IMR-90 (cell line): ENCODE results near the gene KIAA0319L.

Source experiments
- BHLHE40 ChIP-seq: fragments of 150-350 bp; IDR thresholded peaks from 2 replicates; pipeline ENCODE4 v1.6.1; 2016; ENCODE audit warnings: mild to moderate bottlenecking, low read depth, low read length
- FOS ChIP-seq: fragments of 150-350 bp; IDR thresholded peaks from 2 replicates; pipeline ENCODE4 v1.6.1; 2016; ENCODE audit warnings: low read depth, low read length
- MAFK ChIP-seq: IDR thresholded peaks from 2 replicates; pipeline ENCODE4 v1.6.1; 2012; ENCODE audit warnings: low read depth, low read length, improper control_type of control experiment
- MAZ ChIP-seq: IDR thresholded peaks from 2 replicates; pipeline ENCODE4 v1.6.1; 2012; ENCODE audit warnings: low read depth, mild to moderate bottlenecking, low read length, improper control_type of control experiment, moderate library complexity, borderline replicate concordance
- MXI1 ChIP-seq: IDR thresholded peaks from 2 replicates; pipeline ENCODE4 v1.6.1; 2012; ENCODE audit warnings: low read depth, mild to moderate bottlenecking, low read length, moderate library complexity, borderline replicate concordance
- POLR2A ChIP-seq: IDR thresholded peaks from 2 replicates; pipeline ENCODE4 v1.6.1; 2012; ENCODE audit warnings: mild to moderate bottlenecking, low read depth, low read length
- RAD21 ChIP-seq: IDR thresholded peaks from 2 replicates; pipeline ENCODE4 v1.6.1; 2012; ENCODE audit warnings: low read length, improper control_type of control experiment
- RCOR1 ChIP-seq: IDR thresholded peaks from 2 replicates; pipeline ENCODE4 v1.6.1; 2012; ENCODE audit warnings: mild to moderate bottlenecking, low read length, improper control_type of control experiment; ENCODE audit not compliant: insufficient replicate concordance
- RFX5 ChIP-seq: IDR thresholded peaks from 2 replicates; pipeline ENCODE4 v1.8.0; 2012; ENCODE audit warnings: low read depth, mild to moderate bottlenecking, low read length, moderate library complexity
- SMC3 ChIP-seq: fragments of 150-350 bp; IDR thresholded peaks from 2 replicates; pipeline ENCODE4 v1.6.1; 2016; ENCODE audit warnings: low read depth, mild to moderate bottlenecking, antibody characterized with exemption, low read length, moderate library complexity
- TF ChIP-seq, protein P1 (sequence below): conservative IDR thresholded peaks from 2 replicates; pipeline ENCODE4 v1.5.1; 2012; ENCODE audit warnings: mild to moderate bottlenecking, low read depth, low read length, improper control_type of control experiment
- TF ChIP-seq, protein P2 (sequence below): fragments of 150-350 bp; IDR thresholded peaks from 2 replicates; pipeline ENCODE4 v1.6.1; 2017; ENCODE audit warnings: mild to moderate bottlenecking, antibody characterized with exemption, low read length, low read depth
- TF ChIP-seq, protein P3 (sequence below): fragments of 150-350 bp; IDR thresholded peaks from 2 replicates; pipeline ENCODE4 v1.6.1; 2016; ENCODE audit warnings: low read depth, mild to moderate bottlenecking, low read length, moderate library complexity, borderline replicate concordance

DNA sequence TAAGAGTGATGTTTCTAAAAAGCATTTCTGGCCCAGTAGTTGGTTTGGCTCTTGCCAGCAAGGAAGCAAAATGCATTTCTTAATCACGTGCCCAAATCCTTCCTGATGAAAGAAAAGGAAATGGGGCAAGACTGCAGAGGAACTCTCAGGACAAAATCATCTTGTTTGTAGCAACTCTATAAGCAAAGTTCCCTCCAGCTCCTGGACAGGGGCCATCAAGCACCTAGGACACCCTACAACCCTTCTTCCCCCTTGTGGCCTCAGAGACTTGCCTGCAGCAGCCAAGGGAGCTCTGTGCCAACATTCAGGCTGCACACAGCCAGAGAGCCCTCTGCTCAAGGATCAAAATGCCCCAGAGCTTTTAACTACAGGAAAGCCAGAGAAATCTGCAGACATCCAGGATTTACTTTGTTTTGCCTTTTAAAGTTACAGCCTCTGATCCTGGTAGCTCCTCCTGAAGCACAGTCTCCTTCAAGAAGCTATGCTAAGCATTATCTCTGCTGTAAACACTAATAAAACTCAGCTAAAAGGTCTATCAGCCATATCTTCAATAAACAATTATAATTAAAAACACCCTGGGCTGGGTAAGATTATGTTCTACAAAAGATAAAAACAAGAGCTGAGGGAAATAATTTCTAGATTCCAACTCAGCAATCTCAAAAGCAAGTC, 105.0 kb downstream of the KIAA0319L start:
- no peak for TF ChIP-seq POLR2A
- no peak for TF ChIP-seq MAFK
- TF ChIP-seq, protein P1, sequence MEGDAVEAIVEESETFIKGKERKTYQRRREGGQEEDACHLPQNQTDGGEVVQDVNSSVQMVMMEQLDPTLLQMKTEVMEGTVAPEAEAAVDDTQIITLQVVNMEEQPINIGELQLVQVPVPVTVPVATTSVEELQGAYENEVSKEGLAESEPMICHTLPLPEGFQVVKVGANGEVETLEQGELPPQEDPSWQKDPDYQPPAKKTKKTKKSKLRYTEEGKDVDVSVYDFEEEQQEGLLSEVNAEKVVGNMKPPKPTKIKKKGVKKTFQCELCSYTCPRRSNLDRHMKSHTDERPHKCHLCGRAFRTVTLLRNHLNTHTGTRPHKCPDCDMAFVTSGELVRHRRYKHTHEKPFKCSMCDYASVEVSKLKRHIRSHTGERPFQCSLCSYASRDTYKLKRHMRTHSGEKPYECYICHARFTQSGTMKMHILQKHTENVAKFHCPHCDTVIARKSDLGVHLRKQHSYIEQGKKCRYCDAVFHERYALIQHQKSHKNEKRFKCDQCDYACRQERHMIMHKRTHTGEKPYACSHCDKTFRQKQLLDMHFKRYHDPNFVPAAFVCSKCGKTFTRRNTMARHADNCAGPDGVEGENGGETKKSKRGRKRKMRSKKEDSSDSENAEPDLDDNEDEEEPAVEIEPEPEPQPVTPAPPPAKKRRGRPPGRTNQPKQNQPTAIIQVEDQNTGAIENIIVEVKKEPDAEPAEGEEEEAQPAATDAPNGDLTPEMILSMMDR, result no peak
- no peak for TF ChIP-seq SMC3
- TF ChIP-seq MXI1, result no peak
- no peak for TF ChIP-seq RAD21
- no peak for TF ChIP-seq RCOR1
- TF ChIP-seq MAZ, result no peak
- no peak for TF ChIP-seq FOS
- TF ChIP-seq, protein P2, sequence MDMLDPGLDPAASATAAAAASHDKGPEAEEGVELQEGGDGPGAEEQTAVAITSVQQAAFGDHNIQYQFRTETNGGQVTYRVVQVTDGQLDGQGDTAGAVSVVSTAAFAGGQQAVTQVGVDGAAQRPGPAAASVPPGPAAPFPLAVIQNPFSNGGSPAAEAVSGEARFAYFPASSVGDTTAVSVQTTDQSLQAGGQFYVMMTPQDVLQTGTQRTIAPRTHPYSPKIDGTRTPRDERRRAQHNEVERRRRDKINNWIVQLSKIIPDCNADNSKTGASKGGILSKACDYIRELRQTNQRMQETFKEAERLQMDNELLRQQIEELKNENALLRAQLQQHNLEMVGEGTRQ, result peak; percentile 80
- no peak for TF ChIP-seq RFX5
- TF ChIP-seq BHLHE40, result peak; percentile 75
- TF ChIP-seq, protein P3, sequence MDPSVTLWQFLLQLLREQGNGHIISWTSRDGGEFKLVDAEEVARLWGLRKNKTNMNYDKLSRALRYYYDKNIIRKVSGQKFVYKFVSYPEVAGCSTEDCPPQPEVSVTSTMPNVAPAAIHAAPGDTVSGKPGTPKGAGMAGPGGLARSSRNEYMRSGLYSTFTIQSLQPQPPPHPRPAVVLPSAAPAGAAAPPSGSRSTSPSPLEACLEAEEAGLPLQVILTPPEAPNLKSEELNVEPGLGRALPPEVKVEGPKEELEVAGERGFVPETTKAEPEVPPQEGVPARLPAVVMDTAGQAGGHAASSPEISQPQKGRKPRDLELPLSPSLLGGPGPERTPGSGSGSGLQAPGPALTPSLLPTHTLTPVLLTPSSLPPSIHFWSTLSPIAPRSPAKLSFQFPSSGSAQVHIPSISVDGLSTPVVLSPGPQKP, result no peak
